HT-29 (cell line): ENCODE results near the gene SNRPD3. TPM values are rescaled to one million over a fixed set of nuclear protein-coding genes. Genes with fewer than 3 reads are reported as not detected.
A peak's percentile ranks its signal among the peaks of the same experiment; 100 is the strongest.
"Not testable (repeated sequence)": the region's sequence is repeated elsewhere in the genome, so short reads cannot be mapped to it uniquely, and the experiment has no call there.

ENCODE experiments used
- DNase-seq: peaks from one replicate; pipeline ENCODE4 v3.0.0-alpha.2; 2015; ENCODE audit warnings: low spot score
- total RNA-seq: library from RNA; depleted of rRNA; stranded (reverse); fragments of >200 nt; shearing (Covaris generic); gene quantifications from 2 replicates; pipeline ENCODE4 v1.2.3, GENCODE V29; 2014; rRNA removed

The SNRPD3 gene
- 170 and 171 TPM in 2 replicates for total RNA-seq

GRCh38 chr22:24555165-24556039 lies at the start of gene SNRPD3:
TSS of gene SNRPD3 (plus strand) at chr22:24555999. CDS start at chr22:24557675, 1,676 bp downstream.
- peak; percentile 96 for DNase-seq

- DNase-seq, result peak; percentile 30
Measured at GRCh38 chr22:24506802-24507438, 48.9 kb upstream of the SNRPD3 start.

DNA sequence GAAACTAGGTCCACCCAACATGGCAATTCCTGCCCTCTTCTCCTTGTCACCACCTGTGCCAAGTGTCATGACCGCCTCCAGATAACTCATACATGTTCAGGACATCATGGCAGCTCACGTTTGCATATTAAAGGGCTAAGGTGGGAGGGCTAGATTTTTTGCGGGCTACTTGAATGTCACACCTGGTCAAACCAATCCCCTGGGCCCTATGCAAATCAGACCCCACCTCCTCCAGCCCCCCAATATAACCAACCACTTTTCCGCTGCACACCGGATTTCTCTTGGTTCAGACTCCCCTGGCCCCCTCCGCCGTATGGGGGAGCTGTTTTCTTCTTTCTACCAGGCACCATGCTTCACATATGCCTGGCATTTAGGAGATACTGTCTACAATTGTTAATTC lies 48.1 kb upstream of the SNRPD3 start:
- no peak for DNase-seq

- no peak for DNase-seq
Measured at GRCh38 chr22:24510637-24511625, 44.9 kb upstream of the SNRPD3 start.

DNA sequence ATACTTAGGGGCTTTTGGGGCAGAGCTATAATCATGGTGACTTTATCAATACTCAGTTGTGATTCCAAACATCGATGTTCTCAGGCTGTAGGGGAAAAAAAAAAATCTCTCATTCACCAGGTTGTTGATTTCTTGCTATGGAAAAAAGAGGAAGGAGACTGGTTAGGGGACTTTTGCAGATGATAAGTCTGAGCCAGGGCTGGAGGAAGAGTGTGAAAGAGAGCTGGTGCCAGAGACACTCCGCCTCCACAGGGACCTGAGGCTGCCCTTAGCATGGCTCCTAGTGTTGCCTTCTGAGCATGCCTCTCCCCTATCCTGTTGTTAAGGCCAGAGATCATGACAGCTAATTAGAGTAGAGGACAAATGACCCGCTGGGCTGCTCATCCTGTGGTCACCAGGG lies 43.8 kb upstream of the SNRPD3 start:
- no peak for DNase-seq

DNA sequence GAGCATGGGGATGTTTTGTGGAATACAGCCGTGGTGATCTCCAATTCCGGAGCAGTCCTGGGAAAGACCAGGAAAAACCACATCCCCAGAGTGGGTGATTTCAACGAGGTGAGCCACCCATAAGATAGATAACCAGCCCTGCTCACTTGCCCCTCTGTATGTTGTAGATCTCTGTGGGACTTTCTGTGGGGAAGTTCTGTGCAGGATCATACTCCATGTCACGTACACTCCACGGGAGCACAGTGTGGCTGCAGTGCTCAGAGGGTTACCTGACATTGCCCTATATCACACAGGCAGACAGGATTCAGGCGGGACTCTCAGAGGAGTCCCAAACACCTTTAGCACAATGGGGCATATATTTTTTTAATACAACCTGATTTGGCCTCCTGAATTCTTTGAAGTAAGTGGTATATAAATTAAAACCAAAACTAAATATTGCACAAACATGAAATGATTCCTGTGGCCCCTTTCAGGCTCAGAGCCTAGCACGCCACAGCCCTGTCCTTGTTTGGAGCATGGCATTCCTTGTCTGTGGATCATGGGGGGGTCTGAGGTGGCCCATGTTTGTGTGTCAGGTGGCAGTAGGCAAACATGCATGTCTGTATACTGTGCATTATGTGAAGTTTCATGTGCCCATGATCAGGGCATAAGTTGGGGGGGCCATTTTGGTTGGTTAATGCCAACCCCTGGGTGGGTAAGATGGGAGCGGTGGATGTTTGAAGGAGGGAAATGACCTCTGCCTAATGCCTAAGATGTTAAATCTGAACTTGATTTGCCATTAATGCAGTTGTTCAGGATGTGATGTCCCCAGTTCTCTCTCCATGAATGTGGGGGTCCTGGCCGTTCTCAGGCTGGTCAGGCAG lies 42.2 kb upstream of the SNRPD3 start:
- DNase-seq, result no peak

GRCh38 chr22:24514241-24515026 lies 41.4 kb upstream of the SNRPD3 start:
- DNase-seq, result no peak

DNA sequence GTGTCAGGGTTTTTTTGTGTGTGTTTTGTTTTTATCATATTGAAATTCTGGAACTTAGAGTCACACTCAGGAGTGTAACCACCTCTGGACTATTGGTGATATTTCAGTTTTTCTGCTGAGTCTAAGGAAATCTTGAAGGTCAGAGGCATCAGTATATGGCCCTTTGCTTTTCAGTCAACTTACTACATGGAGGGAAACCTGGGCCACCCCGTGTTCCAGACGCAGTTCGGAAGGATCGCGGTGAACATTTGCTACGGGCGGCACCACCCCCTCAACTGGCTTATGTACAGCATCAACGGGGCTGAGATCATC lies 40.8 kb upstream of the SNRPD3 start:
- DNase-seq, result no peak

DNA sequence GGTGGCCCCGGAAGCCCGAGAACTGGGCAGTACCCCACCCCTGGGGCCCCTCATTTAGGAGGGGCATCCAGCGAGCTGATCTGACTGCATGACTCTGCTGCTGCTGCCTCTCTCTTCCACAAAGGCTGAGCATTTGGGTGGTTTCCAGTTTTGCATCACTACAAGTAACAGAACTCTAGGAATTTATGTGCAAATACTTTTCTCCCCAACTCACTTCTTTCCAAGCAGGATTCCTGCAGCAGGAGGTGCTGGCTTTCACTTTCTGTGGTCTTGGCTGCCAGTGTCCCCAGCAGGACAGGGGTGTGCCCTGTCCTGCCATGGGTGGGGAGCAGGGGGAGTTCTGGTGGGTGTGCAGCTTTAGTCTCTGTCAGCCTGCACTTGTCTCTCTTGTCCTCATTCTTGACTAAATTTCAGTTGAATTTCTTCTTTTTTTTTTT lies 39.5 kb upstream of the SNRPD3 start:
- DNase-seq, result no peak

- DNase-seq, result no peak
Measured at GRCh38 chr22:24517446-24517845, 38.4 kb upstream of the SNRPD3 start.

DNA sequence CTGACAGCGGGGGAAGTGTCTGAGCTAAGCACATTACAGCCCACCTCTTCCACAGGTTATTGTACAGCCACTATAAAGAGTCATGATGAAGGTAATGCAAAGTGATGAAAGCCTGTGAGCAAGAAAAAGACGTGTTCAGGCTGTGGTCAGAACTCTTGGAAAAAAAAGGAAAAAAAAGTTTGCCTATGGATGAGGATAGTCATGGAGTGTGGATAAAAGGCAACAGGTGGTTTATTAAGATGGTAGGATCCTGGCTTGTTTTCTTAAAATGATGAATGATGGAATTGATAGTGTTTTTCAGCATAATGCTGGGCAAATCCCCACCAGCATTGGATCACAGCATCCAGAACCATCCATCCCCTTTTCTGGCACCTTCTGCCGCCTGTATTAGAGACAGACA lies 37.6 kb upstream of the SNRPD3 start:
- DNase-seq, result no peak

DNA sequence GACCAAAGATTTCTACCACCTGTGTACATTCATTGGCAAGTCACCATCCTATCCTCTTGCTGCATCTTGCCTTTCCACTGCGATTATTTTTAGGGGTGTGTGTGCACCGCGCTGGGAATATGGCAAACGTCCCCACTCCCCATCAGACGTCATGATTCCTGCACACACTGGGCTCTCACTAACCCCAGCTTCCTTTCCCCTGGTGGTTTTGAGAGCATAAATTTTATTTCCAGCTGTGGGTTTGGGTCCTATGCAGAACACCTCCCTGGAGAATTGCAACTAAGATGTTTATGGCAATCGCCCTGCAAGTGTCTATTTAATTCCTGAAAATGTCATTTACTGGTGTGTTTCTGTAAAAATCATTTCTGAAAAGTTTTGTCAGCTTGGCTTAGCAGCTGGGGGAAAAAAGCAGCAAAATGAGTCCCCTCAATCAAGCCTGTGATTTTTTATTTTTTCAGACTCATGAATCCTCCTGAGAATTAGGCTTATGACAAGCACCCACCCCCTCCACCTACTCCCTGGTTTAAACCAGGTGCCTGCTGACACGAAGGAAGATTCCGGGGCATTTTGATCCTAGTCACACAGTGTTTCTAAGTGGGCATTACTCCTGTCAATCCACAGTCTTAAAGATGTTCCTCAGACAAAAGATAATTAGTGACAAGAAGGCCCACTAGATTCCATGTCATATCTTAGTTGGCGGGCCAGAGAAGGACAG lies 36.9 kb upstream of the SNRPD3 start:
- DNase-seq, result no peak

DNA sequence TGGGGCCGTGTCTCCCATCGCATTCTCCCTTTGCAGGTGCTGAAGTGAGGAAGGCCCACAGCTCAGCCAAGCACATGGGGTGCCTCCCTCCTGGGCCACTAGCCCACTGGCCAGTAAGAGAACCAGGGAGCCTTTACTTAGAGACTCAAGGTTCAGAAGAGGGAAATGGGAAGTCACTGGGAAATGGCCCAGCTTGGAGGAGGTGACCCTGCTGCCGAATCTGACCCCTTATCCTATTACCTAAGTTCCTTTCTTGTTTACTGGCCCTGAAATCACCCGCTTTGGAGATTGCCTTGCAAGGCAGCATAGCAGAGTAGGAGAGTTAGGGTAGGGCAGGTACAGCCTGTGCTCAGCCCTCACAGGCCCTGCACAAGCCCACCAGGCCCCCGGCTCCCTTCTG lies 36.3 kb upstream of the SNRPD3 start:
- no peak for DNase-seq

- DNase-seq, result peak; percentile 80
Measured at GRCh38 chr22:24521791-24522245, 34.0 kb upstream of the SNRPD3 start.

GRCh38 chr22:24523873-24524272 lies 31.9 kb upstream of the SNRPD3 start:
- no peak for DNase-seq

DNA sequence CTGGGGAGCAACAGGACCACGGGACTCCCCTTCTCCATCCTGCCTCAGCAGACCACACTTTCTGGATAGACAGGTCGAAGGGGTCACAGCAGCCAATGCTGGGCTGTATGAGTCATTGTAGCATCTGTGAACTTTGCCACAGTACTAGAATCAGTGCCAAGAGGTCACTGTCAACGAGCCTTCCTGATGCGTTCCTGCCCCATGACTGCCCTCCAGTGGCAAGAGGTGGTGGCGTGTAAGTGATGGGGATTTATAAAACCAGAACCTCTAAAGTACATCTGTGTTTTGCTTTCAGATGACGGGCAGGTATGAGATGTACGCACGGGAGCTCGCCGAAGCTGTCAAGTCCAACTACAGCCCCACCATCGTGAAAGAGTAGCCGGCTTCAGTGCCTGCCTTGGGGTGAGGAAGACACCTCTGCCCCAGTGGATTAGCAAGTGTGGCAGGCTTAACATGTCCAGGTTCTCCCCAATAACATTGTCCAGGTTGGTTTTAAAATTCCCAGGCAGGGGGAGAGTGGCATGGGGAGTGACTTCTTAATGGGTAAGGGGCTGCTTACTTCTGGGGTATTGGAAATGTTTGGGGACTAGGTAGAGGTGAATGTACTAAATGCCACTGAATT lies 30.3 kb upstream of the SNRPD3 start:
- DNase-seq, result peak; percentile 76

DNA sequence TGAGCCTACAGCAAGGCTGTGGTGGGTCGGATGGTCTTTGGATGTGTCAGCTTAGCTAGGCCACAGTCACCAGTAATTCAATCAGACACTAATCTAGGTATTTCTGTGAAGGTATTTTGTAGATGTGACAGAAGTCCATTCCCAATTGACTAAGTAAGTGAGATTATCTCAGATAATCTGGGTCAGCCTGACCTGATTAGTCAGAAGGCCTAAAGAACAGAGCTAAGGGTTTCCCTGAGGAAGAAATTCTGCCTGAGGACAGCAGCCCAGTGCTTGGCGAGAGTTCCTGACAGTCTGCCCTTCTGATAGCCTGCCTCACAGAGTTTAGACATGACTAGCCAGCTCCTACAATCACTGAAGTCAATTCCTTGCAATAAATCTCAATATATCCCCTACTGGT lies 29.6 kb upstream of the SNRPD3 start:
- DNase-seq, result no peak

DNA sequence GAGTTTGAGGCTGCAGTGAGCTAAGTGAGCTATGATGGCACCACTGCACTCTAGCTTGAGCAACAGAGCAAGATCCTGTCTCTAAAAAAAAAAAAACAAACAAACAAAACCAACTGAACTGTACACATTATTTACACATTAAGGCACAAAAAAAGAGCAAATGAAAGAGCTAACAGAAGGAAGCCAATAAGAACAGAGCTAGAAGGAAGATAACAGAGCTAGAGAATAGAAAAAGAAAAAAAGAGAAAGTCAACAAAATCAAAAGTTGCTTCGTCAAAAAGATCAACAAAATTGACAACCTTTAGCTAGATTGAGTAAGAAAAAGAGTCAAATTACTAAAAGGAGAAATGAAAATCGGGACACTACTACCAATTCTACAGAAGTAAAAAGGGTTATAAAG lies 25.9 kb upstream of the SNRPD3 start:
- no peak for DNase-seq

DNA sequence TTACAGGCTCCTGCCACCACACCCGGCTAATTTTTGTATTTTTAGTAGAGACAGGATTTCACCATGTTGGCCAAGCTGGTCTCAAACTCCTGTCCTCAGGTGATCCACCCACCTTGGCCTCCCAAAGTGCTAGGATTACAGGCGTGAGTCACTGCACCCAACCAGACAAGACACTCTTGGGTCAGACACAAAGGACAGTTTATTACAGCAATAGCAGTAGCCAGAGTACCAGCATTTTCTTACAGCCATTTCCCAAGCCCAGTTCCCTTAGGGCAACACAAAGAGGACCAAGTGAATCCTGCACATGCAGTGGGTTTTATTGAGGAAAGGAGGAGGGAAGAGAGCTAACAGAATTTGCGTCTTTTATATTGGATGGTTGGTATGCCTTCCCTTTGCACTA lies 24.8 kb upstream of the SNRPD3 start:
- DNase-seq, result not testable (repeated sequence)
